ENCODE results near the gene RGL2. TPM values are rescaled to one million over a fixed set of nuclear protein-coding genes. Genes with fewer than 3 reads are reported as not detected.

The RGL2 gene
- total and polyA plus RNA-seq, 8 donors = 83.3 to 157 (median 137) TPM

GRCh38 chr6:33247977-33248642, 50.6 kb downstream of the RGL2 start:
- H3K9me3 ChIP-seq = no peaks in the 10 kb centered on the region

GRCh38 chr6:33243476-33243875, 55.3 kb downstream of the RGL2 start:
- Histone ChIP-seq H3K36me3 (no peaks in the 10 kb centered on the region), H3K27ac (no peak overlapping the region), H3K4me1 (peaks cover 3 to 7% of the 10 kb centered on the region in 2 donors), H3K4me3 (no peak overlapping the region), H3K27me3 (peaks cover 0 to 20% of the 10 kb centered on the region in 2 donors), H3K9me3 (no peaks in the 10 kb centered on the region)
- TF ChIP-seq CTCF (IDR thresholded peaks at IDR 0.05) = no peak
- intact Hi-C loops (cut with DNase I) = loop anchor here in 1 of 2 donors (10.0 kb wide), 2 partner anchors 79 to 129 kb away; no protein-coding TSS in a partner anchor
- ATAC-seq = no peak
- no peak for DNase-seq

More at GRCh38 chr6:33247977-33248642, 50.6 kb downstream of the RGL2 start:
- Histone ChIP-seq H3K27ac (peak overlapping the region; percentile 91 to 92), H3K4me1 (peaks cover 11 to 31% of the 10 kb centered on the region in 2 donors), H3K36me3 (peaks cover 0 to 5% of the 10 kb centered on the region in 2 donors), H3K4me3 (peak overlapping the region; percentile 43 to 50), H3K27me3 (no peaks in the 10 kb centered on the region)
- peak; percentile 89 for ATAC-seq
- TF ChIP-seq CTCF (IDR thresholded peaks at IDR 0.05) = peak; percentile 86 to 95
- intact Hi-C loops (cut with DNase I) = loop anchor here in 1 of 2 donors (10.0 kb wide), 2 partner anchors 83 to 133 kb away; no protein-coding TSS in a partner anchor
- peak; percentile 83 to 93 (median 90) for DNase-seq

GRCh38 chr6:33241968-33242367, 56.8 kb downstream of the RGL2 start:
- DNase-seq = no peak
- Histone ChIP-seq H3K36me3 (no peaks in the 10 kb centered on the region), H3K4me3 (no peak overlapping the region), H3K27ac (no peak overlapping the region), H3K27me3 (peaks cover 0 to 20% of the 10 kb centered on the region in 2 donors), H3K9me3 (no peaks in the 10 kb centered on the region), H3K4me1 (no peaks in the 10 kb centered on the region)
- ATAC-seq = no peak
- intact Hi-C loops (cut with DNase I) = loop anchor here in 1 of 2 donors (10.0 kb wide), 2 partner anchors 77 to 127 kb away; no protein-coding TSS in a partner anchor
- no peak for TF ChIP-seq CTCF (IDR thresholded peaks at IDR 0.05)

Small RNA genes lying within 50 kb of the gene (microRNA-seq; reads per million reads assigned to microRNA genes)
- gene MIR6834 (0 reads per million in 2 donors), gene MIR6873 (0 reads per million in 2 donors)

Other genes with a start within 250 kb of the RGL2 start
- gene HLA-DPA1, start 225.3 kb downstream of the RGL2 start, total RNA-seq = 100 to 1,000 TPM; 354 to 476 TPM
- 10 to 100 TPM; 14.9 to 46.7 (median 32.0) TPM for gene HLA-DPA1, start 225.3 kb downstream of the RGL2 start, polyA plus RNA-seq (ENCODE audit: insufficient read length in 6 of 6)
- gene HLA-DPB1, start 223.0 kb downstream of the RGL2 start, total RNA-seq = 100 to 1,000 TPM; 206 to 326 TPM
- gene HLA-DPB1, start 223.0 kb downstream of the RGL2 start, polyA plus RNA-seq (ENCODE audit: insufficient read length in 6 of 6) = 10 to 100 TPM; 15.2 to 30.3 (median 24.1) TPM
- gene COL11A2, start 106.5 kb downstream of the RGL2 start, total RNA-seq = under 1 TPM; 0.45 to 0.87 TPM
- gene COL11A2, start 106.5 kb downstream of the RGL2 start, polyA plus RNA-seq (ENCODE audit: insufficient read length in 6 of 6) = 1 to 10 TPM; 2.6 to 9.5 (median 4.1) TPM
- gene RXRB, start 98.3 kb downstream of the RGL2 start, total RNA-seq = 10 to 100 TPM; 35.4 to 37.1 TPM
- 10 to 100 TPM; 55.1 to 76.2 (median 62.9) TPM for gene RXRB, start 98.3 kb downstream of the RGL2 start, polyA plus RNA-seq (ENCODE audit: insufficient read length in 6 of 6)
- 100 to 1,000 TPM; 131 to 149 TPM for gene SLC39A7, start 98.1 kb downstream of the RGL2 start, total RNA-seq
- gene SLC39A7, start 98.1 kb downstream of the RGL2 start, polyA plus RNA-seq (ENCODE audit: insufficient read length in 6 of 6) = 100 to 1,000 TPM in 2 of 6 donors, 10 to 100 TPM in 4; 71.9 to 103 (median 98.8) TPM
- 10 to 100 TPM; 13.5 to 14.0 TPM for gene HSD17B8, start 94.3 kb downstream of the RGL2 start, total RNA-seq
- gene HSD17B8, start 94.3 kb downstream of the RGL2 start, polyA plus RNA-seq (ENCODE audit: insufficient read length in 6 of 6) = 10 to 100 TPM; 15.9 to 27.0 (median 22.4) TPM
- gene RING1, start 90.4 kb downstream of the RGL2 start, total RNA-seq = 10 to 100 TPM; 37.4 to 41.4 TPM
- 10 to 100 TPM; 53.7 to 70.6 (median 59.9) TPM for gene RING1, start 90.4 kb downstream of the RGL2 start, polyA plus RNA-seq (ENCODE audit: insufficient read length in 6 of 6)
- gene VPS52, start 27.1 kb downstream of the RGL2 start, total RNA-seq = 10 to 100 TPM; 46.2 to 54.2 TPM
- gene VPS52, start 27.1 kb downstream of the RGL2 start, polyA plus RNA-seq (ENCODE audit: insufficient read length in 6 of 6) = 10 to 100 TPM; 75.7 to 92.5 (median 86.3) TPM
- gene RPS18, start 26.9 kb downstream of the RGL2 start, total RNA-seq = 1,000 to 10,000 TPM; 1,881 to 1,887 TPM
- gene RPS18, start 26.9 kb downstream of the RGL2 start, polyA plus RNA-seq (ENCODE audit: insufficient read length in 6 of 6) = 1,000 to 10,000 TPM; 3,694 to 4,273 (median 4,148) TPM
- gene B3GALT4, start 21.8 kb downstream of the RGL2 start, total RNA-seq = 10 to 100 TPM; 12.7 to 12.9 TPM
- 1 to 10 TPM; 3.5 to 5.0 (median 4.1) TPM for gene B3GALT4, start 21.8 kb downstream of the RGL2 start, polyA plus RNA-seq (ENCODE audit: insufficient read length in 6 of 6)
- 10 to 100 TPM; 26.6 to 42.0 TPM for gene WDR46, start 9.7 kb downstream of the RGL2 start, total RNA-seq
- 10 to 100 TPM; 59.7 to 89.8 (median 65.8) TPM for gene WDR46, start 9.7 kb downstream of the RGL2 start, polyA plus RNA-seq (ENCODE audit: insufficient read length in 6 of 6)
- gene PFDN6, start 9.3 kb downstream of the RGL2 start, total RNA-seq = 10 to 100 TPM; 37.7 to 43.0 TPM
- gene PFDN6, start 9.3 kb downstream of the RGL2 start, polyA plus RNA-seq (ENCODE audit: insufficient read length in 6 of 6) = 10 to 100 TPM; 50.4 to 55.3 (median 51.2) TPM
- 100 to 1,000 TPM; 227 to 243 TPM for gene TAPBP, start 15.1 kb upstream of the RGL2 start, total RNA-seq
- gene TAPBP, start 15.1 kb upstream of the RGL2 start, polyA plus RNA-seq (ENCODE audit: insufficient read length in 6 of 6) = 10 to 100 TPM; 41.5 to 60.2 (median 45.1) TPM
- gene ZBTB22, start 18.8 kb upstream of the RGL2 start, total RNA-seq = 10 to 100 TPM; 17.3 to 22.6 TPM
- gene ZBTB22, start 18.8 kb upstream of the RGL2 start, polyA plus RNA-seq (ENCODE audit: insufficient read length in 6 of 6) = 10 to 100 TPM; 21.8 to 29.3 (median 25.5) TPM
- 10 to 100 TPM; 33.6 to 42.0 TPM for gene DAXX, start 24.0 kb upstream of the RGL2 start, total RNA-seq
- gene DAXX, start 24.0 kb upstream of the RGL2 start, polyA plus RNA-seq (ENCODE audit: insufficient read length in 6 of 6) = 10 to 100 TPM; 44.8 to 62.5 (median 54.2) TPM
- gene KIFC1, start 92.9 kb upstream of the RGL2 start, total RNA-seq = 1 to 10 TPM; 5.8 to 9.9 TPM
- 10 to 100 TPM; 30.7 to 73.6 (median 42.4) TPM for gene KIFC1, start 92.9 kb upstream of the RGL2 start, polyA plus RNA-seq (ENCODE audit: insufficient read length in 6 of 6)
- gene PHF1, start 112.1 kb upstream of the RGL2 start, total RNA-seq = 10 to 100 TPM; 43.4 to 45.6 TPM
- 10 to 100 TPM; 64.6 to 91.9 (median 73.5) TPM for gene PHF1, start 112.1 kb upstream of the RGL2 start, polyA plus RNA-seq (ENCODE audit: insufficient read length in 6 of 6)
- 100 to 1,000 TPM; 144 to 175 TPM for gene CUTA, start 119.2 kb upstream of the RGL2 start, total RNA-seq
- gene CUTA, start 119.2 kb upstream of the RGL2 start, polyA plus RNA-seq (ENCODE audit: insufficient read length in 6 of 6) = 100 to 1,000 TPM; 165 to 189 (median 177) TPM
- gene SYNGAP1, start 121.1 kb upstream of the RGL2 start, total RNA-seq = 10 to 100 TPM; 18.1 to 18.5 TPM
- 10 to 100 TPM; 42.8 to 51.2 (median 45.8) TPM for gene SYNGAP1, start 121.1 kb upstream of the RGL2 start, polyA plus RNA-seq (ENCODE audit: insufficient read length in 6 of 6)
- gene ZBTB9, start 155.6 kb upstream of the RGL2 start, total RNA-seq = 1 to 10 TPM; 5.8 to 9.8 TPM
- gene ZBTB9, start 155.6 kb upstream of the RGL2 start, polyA plus RNA-seq (ENCODE audit: insufficient read length in 6 of 6) = 10 to 100 TPM in 4 of 6 donors, 1 to 10 TPM in 2; 9.4 to 13.6 (median 11.2) TPM